K562 (cell line): ENCODE data around the gene HDAC6.

ENCODE experiments used
- BRCA1 ChIP-seq, 2 experiments: fragments of 450-650 bp in 1 of 2; sonication (generic) in 1 of 2; formaldehyde crosslinking in 1 of 2; IDR thresholded peaks; 2 replicates each; pipeline versions ENCODE4 v1.5.0 to v1.6.1; 2017 to 2020; ENCODE audit warnings: mild to moderate bottlenecking in 1 of 2, missing genetic modification reagents in 1 of 2
- CREM ChIP-seq: IDR thresholded peaks from 2 replicates; pipeline ENCODE4 v1.6.1; 2014; ENCODE audit warnings: antibody characterized with exemption, low read depth
- CTCF ChIP-seq, 3 experiments: IDR thresholded peaks in 2 of 3; conservative IDR thresholded peaks in 1 of 3; 2 replicates each; pipeline ENCODE4 v1.5.1; 2011 to 2012; ENCODE audit warnings: low read length in 3 of 3, mild to moderate bottlenecking in 3 of 3, control low read depth in 2 of 3, improper control_type of control experiment in 1 of 3, inconsistent platforms in 1 of 3, low read depth in 1 of 3, mixed read lengths in 1 of 3, moderate library complexity in 1 of 3; ENCODE audit not compliant: insufficient read depth in 2 of 3
- ETV6 ChIP-seq, 3 experiments: fragments of 150-350 bp in 1 of 3; sonication (generic) in 1 of 3; formaldehyde crosslinking in 1 of 3; IDR thresholded peaks; 2 replicates each; pipeline versions ENCODE4 v1.6.1 to v1.8.0; 2014 to 2022; ENCODE audit warnings: borderline replicate concordance in 2 of 3, low read depth in 2 of 3, antibody characterized with exemption in 1 of 3, low read length in 1 of 3, mild to moderate bottlenecking in 1 of 3, missing genetic modification reagents in 1 of 3
- EZH2 ChIP-seq: IDR thresholded peaks from 2 replicates; pipeline ENCODE4 v1.6.1; 2012; ENCODE audit warnings: low read depth, mild to moderate bottlenecking, inconsistent platforms, low read length, borderline replicate concordance
- FOS ChIP-seq: IDR thresholded peaks from 3 replicates; pipeline ENCODE4 v1.6.1; 2011; ENCODE audit not compliant: insufficient read length; ENCODE audit errors: extremely low read depth
- KLF16 ChIP-seq: IDR thresholded peaks from 2 replicates; pipeline ENCODE4 v1.6.1; 2016; ENCODE audit warnings: antibody characterized with exemption
- POLR2A ChIP-seq: fragments of 450-650 bp; conservative IDR thresholded peaks from 2 replicates; pipeline ENCODE4 v1.6.1; 2016
- POLR2AphosphoS5 ChIP-seq: IDR thresholded peaks from 2 replicates; pipeline ENCODE4 v1.6.1; 2011; ENCODE audit warnings: mild to moderate bottlenecking, low read depth, low read length, moderate library complexity; ENCODE audit not compliant: control insufficient read depth, insufficient read depth
- TF ChIP-seq, protein P1 (sequence below): fragments of 200-400 bp; formaldehyde crosslinking; IDR thresholded peaks from 2 replicates; pipeline ENCODE4 v1.6.1; 2017; ENCODE audit warnings: mild to moderate bottlenecking, low read depth, low read length, moderate library complexity

GRCh38 chrX:48798318-48798717 is 3.5 kb upstream of the HDAC6 start:
- no peak for TF ChIP-seq CTCF (IDR thresholded peaks at IDR 0.05 in 2 of 3, conservative IDR thresholded peaks at IDR 0.05 in 1 of 3; ENCODE audit: insufficient read depth in 2 of 3, low read depth in 1 of 3, low read length in 3 of 3)
- no peak for TF ChIP-seq CREM
- TF ChIP-seq EZH2, result no peak
- no peak for TF ChIP-seq POLR2AphosphoS5
- TF ChIP-seq KLF16, result no peak
- no peak for TF ChIP-seq ETV6 (IDR thresholded peaks at IDR 0.05; ENCODE audit: borderline replicate concordance in 1 of 2, low read depth in 2 of 2, low read length in 1 of 2)
- no peak for TF ChIP-seq ETV6 (CRISPR knock-in tag; IDR thresholded peaks at IDR 0.05; ENCODE audit: borderline replicate concordance)
- TF ChIP-seq POLR2A, result no peak
- TF ChIP-seq, protein P1, sequence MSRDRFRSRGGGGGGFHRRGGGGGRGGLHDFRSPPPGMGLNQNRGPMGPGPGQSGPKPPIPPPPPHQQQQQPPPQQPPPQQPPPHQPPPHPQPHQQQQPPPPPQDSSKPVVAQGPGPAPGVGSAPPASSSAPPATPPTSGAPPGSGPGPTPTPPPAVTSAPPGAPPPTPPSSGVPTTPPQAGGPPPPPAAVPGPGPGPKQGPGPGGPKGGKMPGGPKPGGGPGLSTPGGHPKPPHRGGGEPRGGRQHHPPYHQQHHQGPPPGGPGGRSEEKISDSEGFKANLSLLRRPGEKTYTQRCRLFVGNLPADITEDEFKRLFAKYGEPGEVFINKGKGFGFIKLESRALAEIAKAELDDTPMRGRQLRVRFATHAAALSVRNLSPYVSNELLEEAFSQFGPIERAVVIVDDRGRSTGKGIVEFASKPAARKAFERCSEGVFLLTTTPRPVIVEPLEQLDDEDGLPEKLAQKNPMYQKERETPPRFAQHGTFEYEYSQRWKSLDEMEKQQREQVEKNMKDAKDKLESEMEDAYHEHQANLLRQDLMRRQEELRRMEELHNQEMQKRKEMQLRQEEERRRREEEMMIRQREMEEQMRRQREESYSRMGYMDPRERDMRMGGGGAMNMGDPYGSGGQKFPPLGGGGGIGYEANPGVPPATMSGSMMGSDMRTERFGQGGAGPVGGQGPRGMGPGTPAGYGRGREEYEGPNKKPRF, result no peak
- no peak for TF ChIP-seq BRCA1 (IDR thresholded peaks at IDR 0.05)
- TF ChIP-seq BRCA1 (CRISPR knock-in tag; IDR thresholded peaks at IDR 0.05), result no peak
- no peak for TF ChIP-seq FOS
